Astrocyte of the spinal cord (primary cell): ENCODE results near the gene CNTN5.

ENCODE experiments used
- DNase-seq: peaks from one replicate; pipeline ENCODE4 v3.0.0; 2011; ENCODE audit warnings: low read depth, low spot score
- H3K4me3 ChIP-seq: 2 replicates; pipeline ENCODE4 v1.5.1; 2011; ENCODE audit warnings: low read depth, mild to moderate bottlenecking, low read length, moderate library complexity
- in situ Hi-C: cut with HindIII; loops from 2 replicates; pipeline ENCODE4 v1.10.0; 2017; ENCODE audit warnings: low sequenced_read_pairs
- TF ChIP-seq, protein P1 (sequence below): IDR thresholded peaks from 2 replicates; pipeline ENCODE4 v1.5.1; 2012; ENCODE audit warnings: low read depth, mild to moderate bottlenecking, low read length, inconsistent platforms

The CNTN5 gene

DNA sequence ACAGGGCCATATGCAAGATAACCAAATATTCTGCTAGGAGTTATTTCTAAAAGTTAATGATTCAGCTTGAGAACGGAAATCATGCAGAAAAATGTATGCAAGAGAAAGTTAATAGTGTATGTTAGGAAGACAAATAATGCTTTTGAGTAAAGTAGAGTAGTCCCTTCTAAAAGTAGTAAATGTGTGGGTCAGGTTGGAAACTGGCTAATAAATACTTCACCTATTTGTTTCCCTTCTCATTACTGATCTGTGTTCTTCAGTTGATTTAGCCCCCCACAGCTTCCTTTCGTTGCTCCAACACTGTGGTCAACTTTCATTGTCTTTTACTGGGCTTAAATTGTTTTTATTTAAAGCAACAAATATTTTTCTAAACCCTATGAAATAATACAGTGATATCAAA, 444.2 kb downstream of the CNTN5 start:
- TF ChIP-seq, protein P1, sequence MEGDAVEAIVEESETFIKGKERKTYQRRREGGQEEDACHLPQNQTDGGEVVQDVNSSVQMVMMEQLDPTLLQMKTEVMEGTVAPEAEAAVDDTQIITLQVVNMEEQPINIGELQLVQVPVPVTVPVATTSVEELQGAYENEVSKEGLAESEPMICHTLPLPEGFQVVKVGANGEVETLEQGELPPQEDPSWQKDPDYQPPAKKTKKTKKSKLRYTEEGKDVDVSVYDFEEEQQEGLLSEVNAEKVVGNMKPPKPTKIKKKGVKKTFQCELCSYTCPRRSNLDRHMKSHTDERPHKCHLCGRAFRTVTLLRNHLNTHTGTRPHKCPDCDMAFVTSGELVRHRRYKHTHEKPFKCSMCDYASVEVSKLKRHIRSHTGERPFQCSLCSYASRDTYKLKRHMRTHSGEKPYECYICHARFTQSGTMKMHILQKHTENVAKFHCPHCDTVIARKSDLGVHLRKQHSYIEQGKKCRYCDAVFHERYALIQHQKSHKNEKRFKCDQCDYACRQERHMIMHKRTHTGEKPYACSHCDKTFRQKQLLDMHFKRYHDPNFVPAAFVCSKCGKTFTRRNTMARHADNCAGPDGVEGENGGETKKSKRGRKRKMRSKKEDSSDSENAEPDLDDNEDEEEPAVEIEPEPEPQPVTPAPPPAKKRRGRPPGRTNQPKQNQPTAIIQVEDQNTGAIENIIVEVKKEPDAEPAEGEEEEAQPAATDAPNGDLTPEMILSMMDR: no peak
- no peak for DNase-seq
- in situ Hi-C loops: no loop called here

DNA sequence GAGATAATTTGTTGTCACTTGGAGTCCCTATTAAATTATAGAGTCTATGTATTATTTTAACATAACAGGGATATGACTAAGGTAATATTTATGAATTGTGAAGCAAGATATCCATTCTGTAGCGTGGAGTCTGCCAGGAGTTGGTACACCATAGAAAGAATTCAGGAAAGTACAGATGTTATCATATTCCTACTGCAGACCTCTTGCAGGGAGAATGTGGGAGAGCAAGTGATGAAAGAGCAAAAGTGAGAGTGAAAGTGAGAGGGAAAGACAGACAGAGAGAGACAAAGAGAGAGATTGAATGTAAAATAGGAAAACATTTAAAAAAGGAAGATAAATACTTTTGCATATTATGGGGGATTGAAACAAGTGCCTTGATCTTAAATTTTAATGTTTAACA, 468.8 kb downstream of the CNTN5 start:
- no peak for DNase-seq
- TF ChIP-seq, protein P1: no peak
- in situ Hi-C loops: no loop called here
- no peak overlapping the region for H3K4me3 ChIP-seq

More for the DNA sequence above, 444.2 kb downstream of the CNTN5 start:
- no peak overlapping the region for H3K4me3 ChIP-seq

DNA sequence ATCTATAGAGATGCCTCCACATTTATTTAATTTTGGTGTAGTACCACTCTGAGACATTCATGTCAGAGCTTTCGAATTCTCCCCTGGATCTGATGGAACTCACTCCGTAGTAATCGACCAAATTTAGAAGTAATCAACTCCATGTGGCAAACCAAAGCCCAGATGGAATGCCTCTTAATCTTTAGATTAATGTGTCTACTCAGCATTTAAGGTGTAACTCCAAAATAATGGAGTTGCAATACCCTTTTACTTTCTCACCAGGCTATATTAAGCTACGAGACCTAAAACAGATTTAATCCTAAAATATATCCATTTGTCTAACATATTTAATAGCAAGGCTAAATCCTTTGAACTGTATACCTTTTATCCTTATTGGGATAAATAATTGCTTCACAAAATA, 473.3 kb downstream of the CNTN5 start:
- in situ Hi-C loops: no loop called here
- TF ChIP-seq, protein P1: no peak
- no peak overlapping the region for H3K4me3 ChIP-seq
- DNase-seq: no peak

DNA sequence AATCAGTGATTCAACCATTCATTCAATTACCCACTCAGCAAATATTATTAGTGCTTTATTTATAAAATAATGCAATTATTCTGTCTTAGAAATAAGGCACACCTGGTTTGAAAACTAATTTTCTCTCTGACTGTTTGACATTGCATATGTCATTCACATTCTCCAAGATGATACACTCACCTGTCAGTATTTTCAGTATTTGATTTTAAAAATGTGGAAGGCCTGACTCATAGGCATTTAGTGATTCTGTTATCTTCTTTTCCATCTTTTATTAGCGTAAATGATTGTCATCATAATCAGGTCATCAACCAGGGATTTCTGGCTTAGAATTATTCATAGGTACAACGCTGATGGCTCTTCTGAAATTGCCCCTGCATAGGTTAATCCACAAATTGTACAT, 480.9 kb downstream of the CNTN5 start:
- TF ChIP-seq, protein P1: no peak
- DNase-seq: no peak
- in situ Hi-C loops: no loop called here
- no peak overlapping the region for H3K4me3 ChIP-seq

DNA sequence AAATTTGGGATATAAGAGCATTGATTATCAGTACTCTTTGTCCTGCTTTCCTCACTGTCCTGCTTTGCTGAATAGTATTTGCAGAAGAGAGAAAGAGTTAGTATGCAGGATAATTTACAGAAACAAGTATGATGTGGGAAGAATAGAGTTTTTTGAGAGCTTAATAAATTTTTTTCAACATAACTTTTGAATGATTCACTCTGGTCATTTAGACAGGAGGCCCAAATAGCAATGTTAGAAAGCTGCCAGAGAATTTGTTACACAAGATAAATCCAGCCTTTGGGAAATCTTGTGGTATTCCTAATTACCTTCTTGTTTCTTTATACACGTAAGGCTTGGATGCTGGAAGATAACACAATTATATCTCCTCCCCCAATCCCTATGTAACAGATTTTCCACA, 484.6 kb downstream of the CNTN5 start:
- in situ Hi-C loops: no loop called here
- no peak overlapping the region for H3K4me3 ChIP-seq
- DNase-seq: peak; percentile 85
- TF ChIP-seq, protein P1: no peak

DNA sequence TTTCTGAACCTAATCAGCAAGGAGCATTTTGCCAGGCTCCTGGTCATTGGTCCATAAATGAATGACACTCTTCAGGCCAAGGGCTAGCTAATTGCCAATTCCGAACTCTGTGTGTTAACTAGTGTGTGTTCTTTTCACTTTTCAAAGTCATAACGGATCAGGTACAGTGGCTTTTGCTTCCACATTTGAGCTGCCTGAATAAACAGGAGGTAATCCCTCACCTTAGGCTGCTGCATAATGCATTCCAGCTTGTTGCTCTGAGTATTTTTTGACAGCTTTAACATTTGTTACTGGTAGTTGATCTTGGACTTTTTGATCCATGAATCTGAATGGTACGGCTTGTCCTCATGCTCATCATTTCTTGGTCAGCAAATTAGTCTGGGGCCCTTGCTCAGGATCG, 485.1 kb downstream of the CNTN5 start:
- no peak overlapping the region for H3K4me3 ChIP-seq
- no peak for DNase-seq
- in situ Hi-C loops: no loop called here
- TF ChIP-seq, protein P1: no peak

DNA sequence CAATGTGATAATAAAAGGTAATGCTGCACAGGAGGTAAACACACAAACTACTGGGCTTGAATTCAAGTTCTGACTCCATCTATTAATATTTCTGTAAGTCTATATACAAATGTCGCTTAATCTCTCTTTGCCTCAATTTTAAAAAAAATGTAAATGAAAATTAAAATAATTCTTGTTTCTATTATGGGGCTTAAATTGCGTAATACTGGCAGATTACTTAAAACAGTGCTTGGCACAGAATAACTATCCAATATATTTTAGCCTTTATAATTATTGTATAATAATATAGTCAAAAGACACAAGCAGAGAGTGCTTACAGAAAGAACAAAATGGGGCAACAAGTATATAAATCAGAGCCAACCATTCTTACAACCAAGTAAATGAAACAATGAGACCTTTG, 489.1 kb downstream of the CNTN5 start:
- DNase-seq: no peak
- TF ChIP-seq, protein P1: no peak
- no peak overlapping the region for H3K4me3 ChIP-seq
- in situ Hi-C loops: no loop called here
